HG02588 (cell line): ENCODE measurements around the gene XIAP.
"Not testable (repeated sequence)": the region's sequence is repeated elsewhere in the genome, so short reads cannot be mapped to it uniquely, and the experiment has no call there.

Source experiments
- ATAC-seq: cut with Tn5 transposase; IDR thresholded peaks from one replicate; pipeline ENCODE4 v1.9.1; 2021; ENCODE audit warnings: mild to moderate bottlenecking, moderate library complexity; ENCODE audit not compliant: unreplicated experiment

The XIAP gene

GRCh38 chrX:123873956-123874355 lies 14.1 kb downstream of the XIAP start:
- ATAC-seq, result no peak

DNA sequence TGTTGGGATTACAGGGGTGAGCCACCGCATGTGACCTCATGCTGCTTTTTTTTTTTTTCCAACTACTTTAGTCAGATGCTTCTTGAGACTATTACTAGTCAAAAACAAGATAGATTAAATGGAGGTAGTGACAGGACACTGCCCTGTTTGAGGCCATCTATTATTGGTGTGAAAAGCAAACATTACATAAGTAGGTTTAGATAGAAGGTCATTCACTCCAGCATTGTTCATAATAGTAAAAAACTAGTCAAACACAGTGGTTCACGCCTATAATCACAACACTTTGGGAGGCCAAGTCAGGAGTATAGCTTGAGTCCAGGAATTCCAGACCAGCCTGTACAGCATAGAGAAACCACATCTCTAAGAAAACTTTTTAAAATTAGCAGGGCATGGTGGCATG lies 16.3 kb downstream of the XIAP start:
- ATAC-seq, result no peak

- no peak for ATAC-seq
Measured at GRCh38 chrX:123876844-123877243, 17.0 kb downstream of the XIAP start.

GRCh38 chrX:123878252-123878721 lies 18.4 kb downstream of the XIAP start:
- ATAC-seq, result peak; percentile 74

- no peak for ATAC-seq
Measured at GRCh38 chrX:123881330-123881729, 21.5 kb downstream of the XIAP start.

DNA sequence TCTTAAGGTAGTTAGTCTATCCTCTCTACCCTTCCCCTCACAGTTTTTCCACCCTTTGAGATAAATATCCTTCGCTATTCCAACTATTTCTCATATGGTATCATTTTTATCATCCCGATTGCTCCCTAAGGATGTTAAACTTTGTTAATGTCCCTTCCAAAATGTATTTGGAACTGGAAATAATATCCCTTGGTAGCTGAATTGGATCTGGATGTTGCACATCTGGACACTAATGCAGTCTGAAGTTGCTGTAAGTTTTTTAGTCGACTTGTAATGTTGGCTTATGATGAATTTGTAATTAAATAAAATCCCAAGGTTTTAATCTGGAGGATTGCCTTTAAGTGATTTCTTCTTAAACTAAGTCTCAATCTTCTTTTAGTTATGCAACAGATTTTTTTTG lies 22.5 kb downstream of the XIAP start:
- ATAC-seq, result no peak

GRCh38 chrX:123884809-123885408 lies 25.1 kb downstream of the XIAP start:
- ATAC-seq, result no peak

DNA sequence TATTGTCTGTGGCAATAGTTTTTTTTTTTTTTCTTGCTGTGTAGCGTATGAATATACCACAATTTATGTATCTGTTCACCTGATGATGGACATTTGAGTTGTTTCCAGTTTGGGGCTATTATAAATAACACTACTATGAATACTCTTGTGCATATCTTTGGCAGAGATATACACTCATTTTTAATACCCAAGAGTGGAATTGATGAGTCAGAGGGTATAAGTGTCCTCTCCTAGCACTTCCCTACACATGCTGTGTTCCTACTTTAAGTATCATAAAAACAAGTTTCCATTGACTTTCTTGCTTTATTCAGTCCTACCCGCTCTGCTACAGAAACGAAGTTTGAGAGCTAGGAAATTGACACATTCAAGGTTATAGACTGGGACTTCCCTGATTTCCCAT lies 39.8 kb downstream of the XIAP start:
- ATAC-seq, result no peak

DNA sequence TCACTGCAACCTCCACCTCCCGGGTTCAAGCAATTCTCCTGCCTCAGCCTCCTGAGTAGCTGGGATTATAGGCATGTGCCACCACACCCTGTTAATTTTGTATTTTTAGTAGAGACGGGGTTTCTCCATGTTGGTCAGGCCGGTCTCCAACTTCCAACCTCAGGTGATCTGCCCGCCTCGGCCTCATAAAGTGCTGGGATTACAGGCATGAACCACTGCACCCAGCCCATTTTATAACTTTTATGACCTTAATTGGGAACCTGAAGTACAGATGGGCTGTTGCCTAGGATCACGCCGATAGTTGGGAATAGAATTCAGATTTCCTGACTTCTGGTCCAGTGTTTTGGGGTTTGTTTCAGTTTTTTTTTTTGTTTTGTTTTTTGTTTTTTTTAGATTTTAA lies 43.4 kb downstream of the XIAP start:
- not testable (repeated sequence) for ATAC-seq

DNA sequence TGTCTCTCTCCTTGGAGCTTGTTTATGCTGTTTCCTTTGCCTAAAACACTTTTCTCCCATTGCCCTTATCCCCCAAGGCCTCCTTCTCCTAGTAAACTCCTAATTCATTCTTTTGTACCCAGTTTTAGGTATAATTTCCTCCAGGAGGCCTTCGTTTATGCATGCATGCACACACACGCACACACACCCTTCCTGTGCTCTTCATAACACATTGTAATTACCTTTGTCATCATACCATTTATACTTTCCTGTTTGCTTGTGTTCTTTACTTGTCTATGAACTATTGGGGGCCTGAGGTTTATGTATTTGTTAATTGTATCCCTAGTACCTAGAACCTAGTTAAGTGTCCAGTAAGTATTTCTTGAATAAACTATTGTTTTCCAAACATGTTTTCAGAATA lies 45.5 kb downstream of the XIAP start:
- ATAC-seq, result no peak

- ATAC-seq, result no peak
Measured at GRCh38 chrX:123906557-123907316, 46.9 kb downstream of the XIAP start.

- no peak for ATAC-seq
Measured at GRCh38 chrX:123909523-123909922, 49.7 kb downstream of the XIAP start.

DNA sequence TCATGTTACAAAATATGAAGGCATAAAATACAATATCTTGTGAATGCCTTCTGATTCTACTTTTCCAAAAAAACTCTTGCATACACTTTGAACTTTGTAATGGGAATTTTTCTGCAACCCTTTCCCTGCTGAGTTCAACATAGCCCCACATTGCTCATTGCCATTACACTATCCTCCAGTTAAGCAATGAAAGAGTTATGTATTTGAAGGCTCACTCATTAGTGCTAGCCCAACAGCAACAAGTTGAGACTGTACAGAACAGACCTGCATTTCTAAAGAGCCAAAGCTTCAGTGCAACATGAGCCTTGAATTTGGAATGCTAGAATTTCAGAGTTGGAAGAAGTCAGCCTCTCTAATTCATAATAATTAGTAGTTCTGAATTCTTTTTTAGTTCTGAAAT lies 57.2 kb downstream of the XIAP start:
- no peak for ATAC-seq

DNA sequence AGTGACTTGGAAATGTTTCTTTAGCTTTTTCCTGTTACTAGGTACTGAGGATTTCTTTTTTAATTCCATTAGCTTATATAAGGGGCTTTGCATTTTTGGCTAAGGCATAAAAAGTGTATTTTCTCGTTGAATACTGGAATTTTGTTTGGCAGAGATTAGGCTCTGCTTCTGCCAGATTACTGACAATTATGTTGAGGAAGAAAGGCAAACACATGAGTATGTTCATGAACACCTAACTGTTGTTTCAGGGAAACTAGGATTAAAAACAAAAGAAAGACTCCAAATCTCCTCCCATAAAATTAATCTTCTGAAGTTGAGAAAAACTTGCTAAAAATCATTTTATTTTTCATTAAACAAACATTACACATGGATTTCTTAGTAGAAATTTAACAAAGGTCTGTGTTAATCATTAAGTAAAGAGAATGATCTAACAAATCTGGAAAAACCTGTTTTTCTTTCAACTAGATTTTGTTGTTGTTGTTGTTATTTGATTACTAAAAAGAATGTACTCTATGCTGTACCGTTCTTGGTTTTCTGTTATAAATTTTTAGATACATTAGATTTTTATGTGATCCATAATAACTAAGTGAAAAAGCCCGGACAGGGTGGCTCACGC lies 58.4 kb downstream of the XIAP start:
- no peak for ATAC-seq

- ATAC-seq, result no peak
Measured at GRCh38 chrX:123920105-123920785, 60.4 kb downstream of the XIAP start.

- no peak for ATAC-seq
Measured at GRCh38 chrX:123923211-123923610, 63.4 kb downstream of the XIAP start.

GRCh38 chrX:123924186-123924585 lies 64.3 kb downstream of the XIAP start:
- no peak for ATAC-seq

- ATAC-seq, result no peak
Measured at GRCh38 chrX:123927845-123928244, 68.0 kb downstream of the XIAP start.

- ATAC-seq, result not testable (repeated sequence)
Measured at GRCh38 chrX:123932055-123932454, 72.2 kb downstream of the XIAP start.

DNA sequence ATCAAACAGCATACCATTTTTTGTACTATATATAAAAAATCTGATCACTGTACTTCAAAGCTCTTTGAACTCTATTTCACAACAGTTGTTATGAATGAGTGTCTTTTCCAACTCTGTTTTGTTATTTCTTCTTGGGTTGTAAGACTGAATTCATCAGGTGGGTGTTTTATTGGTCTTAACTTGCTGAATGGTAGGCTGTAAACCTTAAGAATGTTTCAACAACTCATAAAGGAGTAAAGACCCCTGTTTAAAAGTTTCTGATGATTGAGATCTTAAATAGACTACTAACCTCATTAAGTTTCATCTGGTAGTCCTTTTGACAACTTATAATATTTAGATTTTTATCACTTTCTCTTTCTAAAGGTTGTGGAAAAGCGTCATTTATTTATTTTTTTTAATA lies 83.2 kb downstream of the XIAP start:
- ATAC-seq, result no peak

- ATAC-seq, result no peak
Measured at GRCh38 chrX:123943488-123943887, 83.6 kb downstream of the XIAP start.

DNA sequence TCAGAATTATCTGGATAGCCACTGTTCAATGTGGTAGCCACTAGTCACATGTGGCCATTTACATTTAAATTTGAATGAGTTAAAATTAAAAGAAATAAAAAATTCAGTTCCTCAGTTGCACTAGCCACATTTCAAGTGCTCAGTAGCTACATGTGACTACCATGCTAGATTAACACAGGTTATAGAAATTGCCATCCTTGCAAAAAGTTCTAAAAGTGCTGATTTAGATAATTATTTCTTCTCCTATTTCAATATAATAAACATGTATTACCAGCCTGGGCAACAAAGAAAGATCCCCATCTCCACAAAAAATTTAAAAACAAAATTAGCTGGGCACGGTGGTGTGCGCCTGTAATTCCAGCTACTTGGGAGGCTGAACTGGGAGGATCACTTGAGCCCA lies 90.0 kb downstream of the XIAP start:
- no peak for ATAC-seq
